H54 (cell line): ENCODE results near the gene SH2D3A.

Source experiments
- DNase-seq: peaks from one replicate; pipeline ENCODE4 v3.0.0; 2011; ENCODE audit warnings: low spot score, mixed read lengths; ENCODE audit not compliant: insufficient read length
- FAIRE-seq: peaks from 3 replicates; lab custom pipeline; 2011; peaks lifted over from hg19 to GRCh38; lab: Jason Lieb, UNC
- POLR2A ChIP-seq: IDR thresholded peaks from 2 replicates; pipeline ENCODE4 v1.6.1; 2011; ENCODE audit warnings: low read depth, mild to moderate bottlenecking, low read length

Gene SH2D3A

GRCh38 chr19:6740589-6741343, 26.5 kb downstream of the SH2D3A start:
- TF ChIP-seq POLR2A, result no peak
- peak; percentile 61 for DNase-seq
- no peak for FAIRE-seq

- TF ChIP-seq POLR2A, result no peak
- no peak for DNase-seq
- FAIRE-seq, result no peak
These were observed 27.2 kb downstream of the SH2D3A start for GRCh38 chr19:6739883-6740588.

GRCh38 chr19:6739390-6739882, 27.8 kb downstream of the SH2D3A start, which contains the start of gene TRIP10:
Gene TRIP10, plus strand, starts transcription at chr19:6739680. Its CDS starts 82 bp downstream, at chr19:6739762.
- FAIRE-seq (no peak), DNase-seq (peak; percentile 64)
- TF ChIP-seq POLR2A, result peak; percentile 31; the same call in 1 of the 2 replicates

GRCh38 chr19:6738787-6739389, 28.3 kb downstream of the SH2D3A start:
- FAIRE-seq, result no peak
- no peak for DNase-seq
- TF ChIP-seq POLR2A, result no peak

GRCh38 chr19:6737873-6738786, 29.1 kb downstream of the SH2D3A start:
- FAIRE-seq (peak; percentile 86), DNase-seq (peak; percentile 77)
- TF ChIP-seq POLR2A, result no peak

- FAIRE-seq, result no peak
These were observed 29.9 kb downstream of the SH2D3A start, which contains the start of gene GPR108 for GRCh38 chr19:6737284-6737872. Gene GPR108, minus strand, starts transcription at chr19:6737580. Its CDS starts 4 bp downstream, at chr19:6737576.

GRCh38 chr19:6736917-6737283, 30.3 kb downstream of the SH2D3A start:
- FAIRE-seq (no peak), DNase-seq (no peak)
- no peak for TF ChIP-seq POLR2A

More at GRCh38 chr19:6737284-6737872, 29.9 kb downstream of the SH2D3A start, which contains the start of gene GPR108:
- no peak for TF ChIP-seq POLR2A
- peak; percentile 99 for DNase-seq

GRCh38 chr19:6736169-6736916, 30.9 kb downstream of the SH2D3A start:
- peak; percentile 63 for DNase-seq

GRCh38 chr19:6735181-6735911, 31.9 kb downstream of the SH2D3A start:
- DNase-seq (no peak), FAIRE-seq (no peak)
- no peak for TF ChIP-seq POLR2A

More at GRCh38 chr19:6736169-6736916, 30.9 kb downstream of the SH2D3A start:
- FAIRE-seq, result no peak
- no peak for TF ChIP-seq POLR2A

GRCh38 chr19:6734096-6734696, 33.0 kb downstream of the SH2D3A start:
- no peak for DNase-seq
- no peak for TF ChIP-seq POLR2A
- no peak for FAIRE-seq
